Testis (tissue), 3 donors: ENCODE measurements around the gene CAMKMT. TPM values are rescaled to one million over a fixed set of nuclear protein-coding genes. Genes with fewer than 3 reads are reported as not detected.

Experiments used
- DNase-seq: peaks from one replicate; pipeline ENCODE4 v3.0.0-alpha.2; 2019
- H3K27ac ChIP-seq, 2 donors: fragments of 200-600 bp; sonication (generic); one replicate each; pipeline ENCODE4 v1.5.1; 2019
- H3K27me3 ChIP-seq: fragments of 200-600 bp; sonication (generic); one replicate; pipeline ENCODE4 v1.5.1; 2019
- H3K36me3 ChIP-seq: fragments of 200-600 bp; sonication (generic); one replicate; pipeline ENCODE4 v1.5.1; 2017; ENCODE audit warnings: low read depth; ENCODE audit errors: missing control alignments
- H3K4me1 ChIP-seq: fragments of 200-600 bp; sonication (generic); one replicate; pipeline ENCODE4 v1.5.1; 2019
- H3K4me3 ChIP-seq, 2 donors: fragments of 200-600 bp; sonication (generic); one replicate each; pipeline ENCODE4 v1.5.1; 2017 to 2019
- H3K9me3 ChIP-seq: fragments of 200-600 bp; sonication (generic); one replicate; pipeline ENCODE4 v1.5.1; 2017
- CTCF ChIP-seq, 3 experiments: fragments of 450-650 bp in 2 of 3; fragments of 200-600 bp in 1 of 3; sonication (generic) in 1 of 3; IDR thresholded peaks; one replicate each; pipeline ENCODE4 v1.5.1; 2016 to 2019; ENCODE audit warnings: antibody characterized with exemption in 3 of 3, mild to moderate bottlenecking in 2 of 3, moderate library complexity in 1 of 3
- POLR2A ChIP-seq: fragments of 450-650 bp; IDR thresholded peaks from one replicate; pipeline ENCODE4 v1.6.1; 2017; ENCODE audit warnings: antibody characterized with exemption, mild to moderate bottlenecking, moderate library complexity
- WGBS, 2 donors: methylation state at CpG; one replicate each; pipeline ENCODE4 v1.1.5; 2018; 5-methylcytosine and 5-hydroxymethylcytosine counted together
- intact Hi-C: fragments of 100-400 bp; cut with DNase I; formaldehyde crosslinking; loops from one replicate; pipeline ENCODE4 v1.15.1; 2023; ENCODE audit warnings: low total_unique reads
- polyA plus RNA-seq: library from polyadenylated mRNA; stranded (reverse); fragments of 350-450 nt; fragmentation: Illumina TruSeq; extraction: RNeasy Lipid Tissue Mini Kit (QIAGEN cat#74804); gene quantifications from one replicate; pipeline ENCODE4 v1.2.3, GENCODE V29; 2014; ENCODE audit warnings: low read depth, low replicate concordance; ENCODE audit not compliant: insufficient read depth
- total RNA-seq, 2 donors: library from RNA; depleted of rRNA; stranded (reverse); fragments of >200 nt; gene quantifications; one replicate each; pipeline ENCODE4 v1.2.3, GENCODE V29; 2016

The CAMKMT gene
- total and polyA plus RNA-seq, 3 donors from 2014 or later = 15.9 to 21.2 (median 18.5) TPM

- H3K4me3 ChIP-seq = no peak overlapping the region
- no peaks in the 10 kb centered on the region for H3K4me1 ChIP-seq
- no peak for DNase-seq
- no peaks in the 10 kb centered on the region for H3K36me3 ChIP-seq
- intact Hi-C loops = no loop called here
- TF ChIP-seq POLR2A = no peak
- no peak for TF ChIP-seq CTCF (IDR thresholded peaks at IDR 0.05)
- no peaks in the 10 kb centered on the region for H3K27me3 ChIP-seq
- 75 to 86% methylated on average over 4 of the region's 4 CpGs for WGBS, 2 donors
- no peaks in the 10 kb centered on the region for H3K9me3 ChIP-seq
- no peak overlapping the region for H3K27ac ChIP-seq
Observed at GRCh38 chr2:44652701-44653100, 291.0 kb downstream of the CAMKMT start.

- H3K36me3 ChIP-seq = no peaks in the 10 kb centered on the region
- no peaks in the 10 kb centered on the region for H3K4me1 ChIP-seq
- DNase-seq = no peak
- intact Hi-C loops = no loop called here
- H3K9me3 ChIP-seq = no peaks in the 10 kb centered on the region
- H3K4me3 ChIP-seq = no peak overlapping the region
- no peak for TF ChIP-seq CTCF (IDR thresholded peaks at IDR 0.05)
- TF ChIP-seq POLR2A = no peak
- H3K27ac ChIP-seq = no peak overlapping the region
- no peaks in the 10 kb centered on the region for H3K27me3 ChIP-seq
- WGBS, 2 donors = 79 to 84% methylated on average over 5 of the region's 5 CpGs
Observed at GRCh38 chr2:44655401-44655864, 293.7 kb downstream of the CAMKMT start.

GRCh38 chr2:44656460-44656859 is 294.7 kb downstream of the CAMKMT start:
- no peaks in the 10 kb centered on the region for H3K4me1 ChIP-seq
- DNase-seq = no peak
- H3K27ac ChIP-seq = no peak overlapping the region
- intact Hi-C loops = no loop called here
- H3K4me3 ChIP-seq = no peak overlapping the region
- TF ChIP-seq CTCF (IDR thresholded peaks at IDR 0.05) (no peak), POLR2A (no peak)
- 67 to 94% methylated on average over 2 of the region's 2 CpGs for WGBS, 2 donors
- no peaks in the 10 kb centered on the region for H3K9me3 ChIP-seq
- no peaks in the 10 kb centered on the region for H3K27me3 ChIP-seq
- H3K36me3 ChIP-seq = no peaks in the 10 kb centered on the region

- 46 to 48% methylated on average over 1 of the region's 1 CpG for WGBS, 2 donors
- Histone ChIP-seq H3K36me3 (no peaks in the 10 kb centered on the region), H3K9me3 (no peaks in the 10 kb centered on the region), H3K4me3 (no peak overlapping the region), H3K27ac (no peak overlapping the region), H3K27me3 (no peaks in the 10 kb centered on the region), H3K4me1 (no peaks in the 10 kb centered on the region)
- TF ChIP-seq CTCF (IDR thresholded peaks at IDR 0.05) = no peak
- TF ChIP-seq POLR2A = no peak
- intact Hi-C loops = no loop called here
- DNase-seq = no peak
Observed at GRCh38 chr2:44663471-44664073, 301.8 kb downstream of the CAMKMT start.

- no peak for TF ChIP-seq POLR2A
- no peak for TF ChIP-seq CTCF (IDR thresholded peaks at IDR 0.05)
- Histone ChIP-seq H3K36me3 (no peaks in the 10 kb centered on the region), H3K27ac (no peak overlapping the region), H3K27me3 (no peaks in the 10 kb centered on the region), H3K9me3 (no peaks in the 10 kb centered on the region), H3K4me1 (no peaks in the 10 kb centered on the region), H3K4me3 (no peak overlapping the region)
- no peak for DNase-seq
- 80 to 83% methylated on average over 5 of the region's 5 CpGs for WGBS, 2 donors
- intact Hi-C loops = no loop called here
Observed at GRCh38 chr2:44668336-44668735, 306.6 kb downstream of the CAMKMT start.
